ENCODE data around the gene SGMS1. TPM values are rescaled to one million over a fixed set of nuclear protein-coding genes. Genes with fewer than 3 reads are reported as not detected.

The SGMS1 gene
- polyA plus RNA-seq, 1 experiment = 21.1 TPM

DNA sequence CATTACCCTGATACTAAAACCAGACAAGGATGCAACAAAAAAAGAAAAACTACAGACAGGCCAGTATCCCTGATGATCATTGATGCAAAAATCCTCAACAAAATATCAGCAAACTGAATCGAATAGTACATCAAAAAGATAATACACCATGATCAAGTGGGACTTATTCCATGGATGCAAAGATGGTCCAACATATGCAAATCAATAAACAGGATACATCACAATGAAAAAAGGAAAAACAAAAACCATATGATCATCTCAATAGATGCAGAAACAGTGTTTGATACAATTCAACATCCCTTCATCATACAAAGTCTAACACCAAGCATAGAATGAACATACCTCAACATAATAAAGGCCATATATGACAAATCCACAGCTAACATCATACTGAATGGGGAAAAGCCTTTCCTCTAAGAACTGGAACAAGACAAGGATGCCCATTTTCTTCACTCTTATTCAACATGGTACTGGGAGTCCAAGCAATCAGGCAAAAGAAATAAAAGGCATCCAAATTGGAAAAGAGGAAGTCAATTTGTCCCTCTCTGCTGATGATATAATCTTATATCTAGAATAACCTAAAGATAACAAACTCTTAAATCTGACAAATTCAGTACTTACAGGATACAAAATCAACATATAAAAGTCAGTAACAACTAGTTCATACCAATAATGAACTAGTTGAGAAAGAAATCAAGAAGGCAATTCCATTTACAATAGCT, 323.6 kb downstream of the SGMS1 start:
- POLR2A ChIA-PET = no interaction called here
- no peak overlapping the region for H3K4me3 ChIP-seq (ENCODE audit: low read depth, low read length)
- H3K27me3 ChIP-seq (ENCODE audit: control insufficient read depth, insufficient read depth, low read length) = no peaks in the 10 kb centered on the region
- no peak for DNase-seq (ENCODE audit: low read depth)
- CTCF ChIA-PET = interaction anchor here (1.3 kb wide), 1 partner anchor 24 kb away, joined by 4 read pairs; no protein-coding TSS in a partner anchor
- TF ChIP-seq, protein P1, sequence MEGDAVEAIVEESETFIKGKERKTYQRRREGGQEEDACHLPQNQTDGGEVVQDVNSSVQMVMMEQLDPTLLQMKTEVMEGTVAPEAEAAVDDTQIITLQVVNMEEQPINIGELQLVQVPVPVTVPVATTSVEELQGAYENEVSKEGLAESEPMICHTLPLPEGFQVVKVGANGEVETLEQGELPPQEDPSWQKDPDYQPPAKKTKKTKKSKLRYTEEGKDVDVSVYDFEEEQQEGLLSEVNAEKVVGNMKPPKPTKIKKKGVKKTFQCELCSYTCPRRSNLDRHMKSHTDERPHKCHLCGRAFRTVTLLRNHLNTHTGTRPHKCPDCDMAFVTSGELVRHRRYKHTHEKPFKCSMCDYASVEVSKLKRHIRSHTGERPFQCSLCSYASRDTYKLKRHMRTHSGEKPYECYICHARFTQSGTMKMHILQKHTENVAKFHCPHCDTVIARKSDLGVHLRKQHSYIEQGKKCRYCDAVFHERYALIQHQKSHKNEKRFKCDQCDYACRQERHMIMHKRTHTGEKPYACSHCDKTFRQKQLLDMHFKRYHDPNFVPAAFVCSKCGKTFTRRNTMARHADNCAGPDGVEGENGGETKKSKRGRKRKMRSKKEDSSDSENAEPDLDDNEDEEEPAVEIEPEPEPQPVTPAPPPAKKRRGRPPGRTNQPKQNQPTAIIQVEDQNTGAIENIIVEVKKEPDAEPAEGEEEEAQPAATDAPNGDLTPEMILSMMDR (IDR thresholded peaks at IDR 0.05; ENCODE audit: insufficient read depth, low read depth, low read length) = no peak
- H3K36me3 ChIP-seq (ENCODE audit: control insufficient read depth, insufficient read depth, low read length) = no peaks in the 10 kb centered on the region

DNA sequence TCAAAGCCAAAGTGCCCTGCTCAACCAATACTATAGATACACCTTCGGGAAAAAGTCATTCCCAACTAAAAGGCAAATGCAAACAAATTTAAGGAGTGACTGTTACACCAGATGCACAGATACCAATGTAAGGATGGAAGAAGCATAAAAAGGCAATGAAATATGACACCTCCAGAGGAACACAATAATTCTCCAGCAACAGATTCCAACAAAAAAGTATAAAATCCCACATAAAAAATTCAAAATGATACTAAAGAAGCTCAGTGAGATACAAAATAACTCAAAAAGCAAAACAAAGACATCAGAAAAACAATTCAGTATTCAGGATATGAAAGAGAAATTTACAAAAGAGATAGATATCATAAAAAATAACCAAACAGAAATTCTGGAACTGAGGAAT, 328.4 kb downstream of the SGMS1 start:
- POLR2A ChIA-PET = no interaction called here

DNA sequence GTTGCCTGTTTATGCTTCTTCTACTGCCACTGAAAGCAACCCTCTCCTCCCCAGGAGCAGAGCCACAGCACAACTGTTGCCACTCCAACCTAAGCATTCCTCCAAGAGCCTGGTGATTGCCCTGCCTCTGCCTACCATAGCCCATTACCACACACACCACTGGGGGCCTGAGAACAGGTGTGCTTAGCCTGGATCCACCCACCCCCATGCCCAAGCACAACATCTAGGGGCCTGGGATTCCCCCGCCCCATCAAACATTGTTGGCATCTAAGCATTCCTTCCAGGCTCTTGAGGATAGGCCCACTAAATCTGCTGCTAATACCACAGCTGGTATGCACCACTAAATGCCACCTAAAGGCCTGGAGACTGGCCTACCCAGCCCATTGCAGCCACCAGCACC, 329.2 kb downstream of the SGMS1 start:
- POLR2A ChIA-PET = no interaction called here
- Histone ChIP-seq H3K36me3 (ENCODE audit: control insufficient read depth, insufficient read depth, low read length) (no peaks in the 10 kb centered on the region), H3K27me3 (ENCODE audit: control insufficient read depth, insufficient read depth, low read length) (no peaks in the 10 kb centered on the region; the same call in 1 of the 2 replicates), H3K4me3 (ENCODE audit: low read depth, low read length) (no peak overlapping the region)
- CTCF ChIA-PET = interaction anchor here (1.3 kb wide), 1 partner anchor 32 kb away, joined by 3 read pairs; no protein-coding TSS in a partner anchor
- DNase-seq (ENCODE audit: low read depth) = no peak
- TF ChIP-seq, protein P1 (IDR thresholded peaks at IDR 0.05; ENCODE audit: insufficient read depth, low read depth, low read length) = no peak

More for the DNA sequence above, 328.4 kb downstream of the SGMS1 start:
- no peak for DNase-seq (ENCODE audit: low read depth)
- TF ChIP-seq, protein P1 (IDR thresholded peaks at IDR 0.05; ENCODE audit: insufficient read depth, low read depth, low read length) = no peak
- Histone ChIP-seq H3K4me3 (ENCODE audit: low read depth, low read length) (no peak overlapping the region), H3K27me3 (ENCODE audit: control insufficient read depth, insufficient read depth, low read length) (no peaks in the 10 kb centered on the region; the same call in 1 of the 2 replicates), H3K36me3 (ENCODE audit: control insufficient read depth, insufficient read depth, low read length) (no peaks in the 10 kb centered on the region)
- CTCF ChIA-PET = interaction anchor here (0.9 kb wide), 1 partner anchor 13 kb away, joined by 3 read pairs; no protein-coding TSS in a partner anchor

DNA sequence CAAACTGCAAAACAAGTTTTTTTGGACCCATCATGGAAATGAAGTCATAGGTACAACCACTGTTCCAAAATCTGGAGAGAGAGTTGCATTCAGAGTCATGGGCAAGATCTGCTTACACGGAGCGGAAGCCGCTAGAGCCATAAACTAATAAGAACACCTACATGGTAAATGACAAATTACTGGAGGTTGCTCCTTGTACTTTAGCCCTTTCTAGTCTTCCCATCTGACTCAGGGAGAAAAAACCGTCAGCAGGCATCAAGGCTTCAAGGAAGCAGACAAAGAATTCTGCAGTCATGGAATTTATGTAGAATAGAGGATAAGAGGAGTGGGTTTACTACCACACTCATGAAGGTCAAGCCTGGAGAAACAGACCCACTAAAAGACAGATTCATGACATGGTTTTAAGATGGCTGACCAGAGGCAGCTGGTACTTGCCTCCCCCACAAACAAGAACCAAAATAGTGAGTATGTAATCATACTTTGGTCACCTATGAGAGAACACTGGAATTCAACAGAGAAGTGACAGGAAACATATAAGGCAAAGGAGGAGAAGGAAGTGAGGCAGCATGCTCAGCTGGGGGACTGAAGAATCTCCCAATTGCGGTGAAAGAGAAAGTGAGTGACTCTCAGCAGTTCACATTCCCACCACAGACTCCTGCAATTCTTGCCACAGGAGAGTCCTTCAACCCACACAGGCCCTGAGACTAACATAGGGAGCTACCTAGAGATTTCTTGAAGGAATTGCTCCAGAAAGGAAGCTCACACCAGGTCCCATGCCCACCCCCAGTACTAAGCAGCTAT, 330.0 kb downstream of the SGMS1 start:
- Histone ChIP-seq H3K4me3 (ENCODE audit: low read depth, low read length) (no peak overlapping the region), H3K27me3 (ENCODE audit: control insufficient read depth, insufficient read depth, low read length) (no peaks in the 10 kb centered on the region; the same call in 1 of the 2 replicates), H3K36me3 (ENCODE audit: control insufficient read depth, insufficient read depth, low read length) (no peaks in the 10 kb centered on the region)
- CTCF ChIA-PET = interaction anchor here (1.3 to 1.5 kb wide), 2 partner anchors 18 to 33 kb away, joined by 3 to 5 read pairs; no protein-coding TSS in a partner anchor
- POLR2A ChIA-PET = no interaction called here
- no peak for DNase-seq (ENCODE audit: low read depth)
- TF ChIP-seq, protein P1 (IDR thresholded peaks at IDR 0.05; ENCODE audit: insufficient read depth, low read depth, low read length) = no peak
